ENCODE measurements around the gene IQSEC1.

IQSEC1 gene

DNA sequence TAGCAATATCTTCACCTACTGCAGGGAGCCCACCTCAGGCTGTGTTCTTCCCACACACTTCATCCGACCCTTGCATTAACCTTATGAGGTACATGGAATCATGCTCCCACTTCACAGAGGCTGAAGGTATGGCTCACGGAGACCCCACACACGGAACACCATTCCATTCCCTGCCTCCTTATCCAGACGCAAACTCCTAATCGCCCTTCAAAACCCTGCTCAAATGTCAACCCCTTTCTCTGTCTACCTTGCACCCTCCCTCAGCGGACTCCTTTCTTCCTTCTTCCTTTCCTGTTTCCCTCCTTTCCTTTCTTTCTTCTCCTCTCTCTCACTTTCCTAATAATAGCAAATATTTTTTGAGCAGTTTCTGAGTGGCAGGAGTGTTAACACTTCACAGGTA, 23.8 kb downstream of the IQSEC1 start:
- no peak for DNase-seq (ENCODE audit: low read depth in 2 of 2)

- no peak for DNase-seq (ENCODE audit: low read depth in 2 of 2)
Observed at GRCh38 chr3:13047296-13048165, 25.7 kb downstream of the IQSEC1 start.

DNA sequence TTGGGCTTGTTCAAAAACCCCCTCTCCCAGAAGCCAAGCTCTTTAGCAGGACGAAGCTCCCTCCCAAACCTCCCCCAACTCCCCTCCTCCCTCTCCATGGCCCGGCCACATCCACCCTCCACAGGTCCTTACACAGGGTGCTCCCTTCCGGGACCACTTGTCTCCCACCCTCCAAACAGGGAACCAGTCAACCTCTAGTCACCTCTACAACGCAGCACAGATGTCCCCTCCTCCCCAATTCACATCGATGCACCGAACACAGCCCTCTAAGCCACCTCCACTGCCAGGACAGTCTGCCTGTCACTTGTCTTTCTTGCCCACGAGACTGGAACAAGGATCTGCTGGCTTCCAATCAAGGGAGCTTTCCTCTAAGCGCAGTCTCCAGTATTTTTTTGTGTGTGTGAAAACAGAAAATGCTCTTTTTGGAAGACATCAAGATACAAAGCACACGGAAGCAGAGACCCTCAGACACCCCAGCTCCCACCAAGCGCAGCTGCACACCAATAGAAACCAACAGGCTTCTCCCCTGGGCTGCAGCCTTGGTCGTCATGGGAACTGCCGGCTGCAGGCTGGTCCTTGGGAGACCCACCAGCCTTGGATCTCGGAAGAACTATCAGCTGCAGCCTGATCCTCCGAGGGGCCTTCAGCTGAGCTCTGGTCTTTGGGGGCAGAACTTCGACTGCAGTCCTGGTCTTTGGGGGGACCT, 26.5 kb downstream of the IQSEC1 start:
- no peak for DNase-seq (ENCODE audit: low read depth in 2 of 2)

DNA sequence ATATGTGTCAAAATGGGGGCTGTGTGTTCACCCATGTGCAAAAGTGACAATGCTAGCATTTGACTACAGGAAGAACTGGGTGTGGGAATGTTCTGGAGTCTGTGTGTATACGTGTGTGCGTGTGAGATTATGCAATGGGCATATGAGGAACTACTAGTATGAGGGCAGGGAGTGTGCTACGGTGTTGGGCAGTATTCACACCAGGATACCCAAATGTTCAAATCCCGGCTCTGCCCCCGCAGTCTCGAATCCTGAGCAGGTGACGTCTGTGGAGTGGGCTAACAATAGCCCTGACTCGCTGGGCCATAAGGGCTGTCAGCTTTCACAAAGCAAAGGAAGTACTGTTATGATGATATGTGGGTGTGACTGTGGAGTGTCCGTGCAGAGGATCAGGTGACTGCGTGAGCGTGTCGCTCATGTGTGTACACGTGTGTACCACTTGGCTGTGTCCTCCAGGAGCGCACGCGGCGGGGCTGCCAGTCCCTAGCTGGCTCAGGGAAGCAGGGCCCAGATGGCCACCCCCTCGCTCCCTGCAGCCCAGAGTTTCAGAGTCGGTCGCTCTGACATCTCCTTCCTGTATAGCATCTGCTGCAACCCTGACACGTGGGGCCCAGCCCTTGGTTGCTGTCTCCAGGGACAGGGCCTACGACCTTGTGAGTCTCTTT, 27.2 kb downstream of the IQSEC1 start:
- no peak for DNase-seq (ENCODE audit: low read depth in 2 of 2)

DNA sequence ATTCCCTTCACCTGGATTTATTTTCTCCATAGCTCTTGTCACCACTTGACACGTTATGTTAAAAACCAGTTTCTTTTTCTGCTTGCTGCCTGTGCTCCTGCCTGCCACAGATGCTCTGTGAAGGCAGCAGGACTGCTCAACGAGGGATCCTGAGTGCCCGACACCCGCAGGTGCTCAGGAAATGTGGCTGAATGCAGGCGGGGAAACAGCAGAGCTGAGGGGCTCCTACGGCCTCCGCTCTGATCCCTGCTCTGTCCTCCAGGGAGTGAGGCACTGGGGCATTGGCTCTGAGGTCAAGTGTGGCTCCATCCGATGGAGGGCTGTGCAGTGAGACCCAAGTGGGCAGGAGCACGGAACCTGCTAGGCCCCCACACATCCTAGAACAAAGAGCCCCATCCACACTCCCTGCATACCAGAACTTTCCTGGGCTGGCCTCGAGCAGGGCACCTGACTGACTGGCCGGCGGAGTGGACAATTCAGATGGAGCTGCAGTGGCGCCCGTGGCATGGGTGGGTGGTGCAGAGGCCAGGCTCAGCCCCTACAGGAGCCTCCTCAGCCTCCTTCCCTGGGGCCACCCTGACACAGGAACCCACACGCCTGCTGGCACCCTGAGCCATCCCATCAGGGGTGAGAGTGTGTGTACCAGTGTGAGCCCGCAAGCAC, 27.9 kb downstream of the IQSEC1 start:
- DNase-seq (ENCODE audit: low read depth in 2 of 2) = no peak

- DNase-seq (ENCODE audit: low read depth in 2 of 2) = no peak
Observed at GRCh38 chr3:13044496-13045240, 28.6 kb downstream of the IQSEC1 start.

DNA sequence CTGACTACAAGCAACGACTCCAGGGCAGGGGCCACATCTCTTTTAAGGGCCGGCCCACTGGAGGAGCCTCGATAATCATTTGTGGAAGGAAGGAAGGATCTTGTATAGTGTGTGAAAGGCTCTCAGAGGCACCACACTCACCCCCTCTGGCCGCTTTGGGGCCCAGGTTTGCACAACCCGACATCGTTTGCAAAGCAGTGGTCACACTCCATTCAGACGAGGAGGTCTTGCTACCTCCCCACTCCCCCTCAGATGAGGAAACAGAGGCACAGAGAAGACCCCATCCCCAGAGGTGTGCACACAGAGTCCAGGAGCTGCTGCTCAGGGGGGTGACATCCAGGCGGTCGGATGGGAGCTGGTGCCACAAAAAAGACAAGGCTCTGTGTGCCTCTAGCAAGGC, 29.6 kb downstream of the IQSEC1 start:
- no peak for DNase-seq (ENCODE audit: low read depth in 2 of 2)

DNA sequence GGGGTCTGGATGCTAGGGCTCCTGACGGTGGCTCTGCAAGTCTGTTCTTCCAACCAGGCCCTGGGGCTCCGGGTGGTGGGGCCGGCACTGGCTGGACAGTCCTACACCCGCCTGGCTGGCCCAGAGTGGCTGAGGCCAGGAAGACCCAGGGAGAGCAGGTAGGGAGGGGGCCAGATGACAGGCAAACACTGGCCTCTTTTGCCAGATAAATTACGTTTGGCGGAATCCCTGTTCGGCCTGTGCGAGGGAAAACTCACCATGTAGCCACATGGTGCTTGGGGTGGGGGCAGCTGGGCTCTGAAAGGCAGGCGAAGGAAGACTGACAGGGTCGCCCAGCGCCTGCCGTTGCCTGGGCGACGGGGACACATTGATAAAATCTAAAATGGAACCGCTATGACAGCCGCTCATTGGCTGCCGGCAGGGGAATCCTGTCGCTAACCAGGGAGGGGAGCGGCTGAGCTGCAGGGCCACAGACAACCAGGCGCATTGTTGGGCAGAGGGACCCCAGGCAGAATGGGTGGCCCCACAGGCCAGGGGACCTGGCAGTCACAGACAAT, 30.4 kb downstream of the IQSEC1 start:
- DNase-seq (ENCODE audit: low read depth in 2 of 2) = no peak

DNA sequence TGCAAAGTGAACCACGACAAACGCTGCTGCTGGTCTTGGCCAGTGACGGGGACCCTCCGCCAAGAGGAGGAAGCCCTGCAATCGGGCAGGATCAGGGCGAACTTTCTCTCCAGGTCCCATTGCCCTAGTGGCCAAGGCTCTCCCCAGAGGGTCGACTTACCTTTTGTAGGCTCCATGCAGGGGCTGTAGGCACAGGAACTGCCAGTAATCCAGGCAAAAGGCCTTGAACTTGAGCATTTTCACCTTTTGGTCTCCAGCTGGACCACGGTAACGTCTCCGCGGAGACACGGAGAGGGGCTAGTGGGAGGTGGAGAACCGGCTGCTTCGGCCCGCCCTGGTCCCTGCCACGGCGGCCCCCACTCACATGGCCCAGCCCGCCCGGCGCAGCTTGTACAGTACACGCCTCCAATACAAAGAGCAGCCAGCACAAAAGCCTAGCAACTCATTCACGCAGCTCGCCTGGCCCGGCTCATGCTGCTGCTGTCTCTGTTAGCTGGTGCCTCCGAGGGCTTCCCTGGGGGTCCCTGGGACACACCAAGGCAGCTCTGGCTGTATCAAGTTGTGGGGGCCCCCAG, 31.0 kb downstream of the IQSEC1 start:
- DNase-seq (ENCODE audit: low read depth in 2 of 2) = no peak

DNA sequence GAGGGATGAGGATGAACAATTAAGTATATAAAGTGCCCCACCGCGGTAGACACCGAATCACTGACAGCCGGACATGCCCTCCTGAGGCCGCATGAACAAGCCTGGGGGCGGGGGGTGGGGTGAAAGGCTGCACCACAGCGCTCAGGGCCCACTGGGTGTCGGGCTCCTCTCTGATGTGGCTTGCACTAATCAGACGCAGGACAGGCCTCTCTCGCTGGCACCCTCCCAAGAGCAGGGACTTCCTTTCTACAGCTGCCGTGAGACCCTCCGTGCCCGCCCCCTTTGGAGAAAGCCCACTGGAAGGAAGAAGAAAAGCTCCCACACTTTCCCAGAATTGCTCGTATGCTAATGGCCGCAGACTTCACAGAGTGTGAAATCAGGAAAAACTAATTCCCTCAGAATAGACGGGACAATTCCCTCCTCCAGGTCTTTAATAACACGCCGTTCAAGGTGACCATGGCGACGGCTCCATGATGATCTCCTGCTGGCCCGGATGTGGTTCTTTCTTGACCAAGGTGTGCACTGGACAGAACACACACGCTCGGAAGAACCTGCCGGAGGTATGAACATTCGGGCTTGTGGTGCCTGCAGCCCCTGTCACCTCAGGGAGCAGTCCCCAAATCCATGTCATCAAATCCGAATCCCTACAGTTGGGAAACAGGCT, 32.0 kb downstream of the IQSEC1 start:
- no peak for DNase-seq (ENCODE audit: low read depth in 2 of 2)

DNA sequence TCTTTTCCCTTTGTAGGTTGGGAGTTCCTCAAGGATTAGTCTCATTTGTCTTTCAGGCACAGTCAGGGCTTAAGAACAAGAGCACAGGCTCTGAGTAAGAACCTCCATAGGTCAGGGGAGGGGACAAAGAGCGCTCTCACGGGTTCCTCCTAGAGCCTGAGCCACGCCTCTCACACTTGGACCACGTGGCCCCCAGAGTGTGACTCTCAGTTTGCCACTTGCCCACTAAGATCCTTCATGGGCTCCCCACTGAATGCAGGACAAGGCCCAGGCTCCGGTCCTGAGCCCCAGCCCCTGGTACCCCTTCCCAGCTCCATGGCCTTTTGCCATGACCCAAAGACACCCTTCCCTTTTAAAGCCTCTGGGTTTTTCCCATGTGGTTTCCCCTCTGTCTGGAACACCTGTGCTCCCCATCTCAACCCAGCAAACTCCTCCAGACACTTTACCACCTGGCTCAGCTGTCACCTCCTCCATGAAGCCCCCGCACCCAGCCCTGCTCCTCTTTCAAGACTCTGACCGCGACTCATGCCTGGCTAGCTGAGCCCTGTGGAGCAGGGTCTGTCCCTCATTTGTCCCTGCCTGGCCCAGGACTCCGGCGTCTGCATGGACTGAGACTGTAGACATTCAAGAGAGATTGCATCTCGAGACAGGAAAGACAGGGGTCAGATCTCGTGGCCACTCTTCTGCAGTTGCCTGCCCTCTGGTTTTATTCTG, 32.7 kb downstream of the IQSEC1 start:
- no peak for DNase-seq (ENCODE audit: low read depth in 2 of 2)

DNA sequence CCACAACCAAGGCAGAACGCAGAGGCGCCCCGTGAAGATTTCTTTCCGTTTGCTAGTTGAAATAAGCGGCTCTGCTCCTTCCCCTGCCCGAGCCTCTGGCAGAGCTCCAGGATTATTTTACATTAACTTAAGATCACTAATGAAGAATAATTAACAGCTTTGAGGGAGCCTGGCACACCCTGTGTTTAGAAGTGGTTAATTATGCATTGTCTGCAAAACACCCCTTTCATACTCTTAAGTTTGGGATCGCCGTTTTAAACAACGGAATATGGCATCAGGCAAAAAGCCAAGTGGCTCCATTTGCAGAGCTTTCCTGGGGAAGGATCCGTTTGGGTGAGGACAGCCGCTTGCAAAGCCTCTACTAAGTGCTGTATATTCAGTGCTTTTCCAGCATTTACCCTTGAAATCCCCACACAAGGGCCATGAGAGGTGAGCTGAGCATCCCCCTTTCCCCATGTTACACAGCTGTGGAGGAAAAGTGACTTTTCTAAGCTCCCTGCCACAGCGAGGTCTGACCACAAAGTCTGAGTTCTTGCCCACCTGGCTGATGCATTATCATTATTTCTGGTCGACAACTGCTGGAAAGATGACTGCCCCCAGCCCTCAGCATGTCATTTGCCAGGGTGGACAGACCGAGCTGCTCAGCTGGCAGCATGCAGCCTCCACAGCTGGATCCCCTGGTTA, 33.9 kb downstream of the IQSEC1 start:
- DNase-seq (ENCODE audit: low read depth in 2 of 2) = no peak

DNA sequence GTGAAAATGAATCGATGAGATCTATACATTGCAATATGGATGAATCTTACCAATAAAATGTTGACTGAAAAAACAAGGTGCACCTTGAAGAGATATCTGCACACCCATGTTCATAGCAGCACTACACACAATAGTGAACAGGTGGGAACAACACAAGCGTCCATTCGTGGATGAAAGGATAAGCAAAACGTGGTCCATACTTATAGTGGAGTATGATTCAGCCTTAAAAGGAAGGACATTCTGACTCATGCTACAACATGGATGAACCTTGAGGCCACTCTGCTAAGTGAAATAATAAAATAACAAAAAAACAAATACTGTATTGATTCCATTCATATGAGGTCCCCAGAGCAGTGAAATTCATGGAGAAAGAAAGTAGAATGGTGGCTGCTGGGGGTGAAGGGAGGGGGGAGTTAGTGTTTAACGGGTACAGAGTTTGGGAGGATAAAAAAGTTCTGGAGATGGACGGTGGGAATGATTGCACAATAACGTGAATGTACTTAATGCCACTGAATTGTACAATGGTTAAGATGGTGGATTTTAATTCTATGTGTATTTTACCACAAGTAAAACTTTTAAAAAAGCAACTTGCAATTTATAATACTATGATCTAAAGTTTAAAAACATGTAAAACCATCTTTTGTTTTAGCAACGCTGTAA, 35.6 kb downstream of the IQSEC1 start:
- no peak for DNase-seq (ENCODE audit: low read depth in 2 of 2)

GRCh38 chr3:13034861-13035260, 38.4 kb downstream of the IQSEC1 start:
- no peak for DNase-seq (ENCODE audit: low read depth in 2 of 2)

- DNase-seq (ENCODE audit: low read depth in 2 of 2) = no peak
Observed at GRCh38 chr3:13034109-13034800, 39.0 kb downstream of the IQSEC1 start.

- no peak for DNase-seq (ENCODE audit: low read depth in 2 of 2)
Observed at GRCh38 chr3:13032206-13032605, 41.0 kb downstream of the IQSEC1 start.

DNA sequence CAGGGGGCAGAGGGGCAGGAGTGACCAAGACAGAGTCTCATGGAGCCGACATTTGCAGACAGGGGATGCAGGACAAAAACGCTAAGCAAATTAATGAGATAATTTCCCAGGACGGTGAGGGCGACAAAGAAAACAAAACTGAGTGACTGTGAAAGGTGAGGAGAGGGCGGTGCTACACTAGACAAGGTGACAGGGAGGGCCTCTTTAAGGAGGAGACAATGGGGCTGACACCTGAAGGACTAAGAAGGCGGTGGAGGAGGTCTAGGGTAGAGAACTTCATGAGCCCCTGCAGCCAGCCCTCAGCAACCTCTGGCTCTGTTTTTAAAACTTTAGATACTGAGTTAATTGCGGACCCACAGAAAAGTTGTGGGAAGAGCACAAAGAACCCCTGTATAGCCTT, 41.6 kb downstream of the IQSEC1 start:
- no peak for DNase-seq (ENCODE audit: low read depth in 2 of 2)

- no peak for DNase-seq (ENCODE audit: low read depth in 2 of 2)
Observed at GRCh38 chr3:13030684-13031083, 42.5 kb downstream of the IQSEC1 start.

Data from stimulated activated CD4-positive, alpha-beta T cell treated with anti-CD3 and anti-CD28 coated beads, Interleukin-1b, Interleukin-23, amount 100 ng/mL, for 1 hour (primary cell).